K562 (cell line): Measurements from ENCODE around the gene LZTR1. TPM values are rescaled to one million over a fixed set of nuclear protein-coding genes. Genes with fewer than 3 reads are reported as not detected.

ENCODE experiments used
- ATAC-seq: fragments of 200-7000 bp; cut with Tn5 transposase; 3 replicates; pipeline ENCODE4 v1.9.1; 2020; ENCODE audit warnings: moderate library complexity
- BruUV-seq: library from RNA; stranded (reverse); fragments of 400-500 nt; replicated peaks from 2 replicates; lab custom pipeline; 2021; lab: Mats Ljungman, UMichigan
- CTCF ChIA-PET: fragments of 300-600 bp; formaldehyde crosslinking; extraction: SDS; loops from one replicate; lab custom pipeline; 2021; ENCODE audit warnings: low intra/inter-chr PET ratio; lab: Yijun Ruan, JAX
- POLR2A ChIA-PET: fragments of 300-600, 350-650 bp; sonication (Branson Sonifier 250); formaldehyde crosslinking; extraction: SDS; loops from one replicate; lab custom pipeline; 2021; ENCODE audit warnings: antibody characterized with exemption, inconsistent platforms; lab: Yijun Ruan, JAX
- DNase-seq, 4 experiments: peaks; one replicate each; pipeline versions ENCODE4 v3.0.0 to v3.0.0-alpha.2; 2011 to 2018; ENCODE audit warnings: low spot score in 3 of 4, mixed read lengths in 3 of 4; ENCODE audit errors: extremely low read depth in 1 of 4
- FAIRE-seq: peaks from 2 replicates; lab custom pipeline; 2011; peaks lifted over from hg19 to GRCh38; lab: Jason Lieb, UNC
- H2AFZ ChIP-seq: 2 replicates; pipeline ENCODE4 v1.6.0; 2011; ENCODE audit warnings: low read depth, low read length, control low read depth, inconsistent platforms
- H3K27ac ChIP-seq: fragments of 200-600 bp; 3 replicates; pipeline ENCODE4 v1.8.0; 2011; ENCODE audit warnings: low read depth, mild to moderate bottlenecking, control low read depth, inconsistent platforms, low read length, moderate library complexity, mixed read lengths; ENCODE audit errors: extremely low read depth
- H3K27me3 ChIP-seq, 2 experiments: fragments of 300-600 bp in 1 of 2; 2 replicates in 1 of 2; 3 replicates in 1 of 2; pipeline versions ENCODE4 v1.6.0 to v1.8.0; 2011; ENCODE audit warnings: inconsistent platforms in 2 of 2, low read length in 2 of 2, mild to moderate bottlenecking in 1 of 2, mixed read lengths in 1 of 2, moderate library complexity in 1 of 2; ENCODE audit not compliant: control insufficient read depth in 2 of 2, insufficient read depth in 2 of 2
- H3K36me3 ChIP-seq: fragments of 300-600 bp; 3 replicates; pipeline ENCODE4 v1.8.0; 2011; ENCODE audit warnings: mild to moderate bottlenecking, low read length, inconsistent platforms; ENCODE audit not compliant: control insufficient read depth, insufficient read depth
- H3K4me1 ChIP-seq, 2 experiments: fragments of 200-600 bp in 1 of 2; replicated peaks in 1 of 2; 2 replicates in 1 of 2; 3 replicates in 1 of 2; pipeline versions ENCODE4 v1.5.1 to v1.8.0; 2011; ENCODE audit warnings: inconsistent platforms in 2 of 2, low read length in 2 of 2, mild to moderate bottlenecking in 1 of 2, mixed read lengths in 1 of 2, moderate library complexity in 1 of 2; ENCODE audit not compliant: control insufficient read depth in 2 of 2, insufficient read depth in 2 of 2
- H3K4me2 ChIP-seq: 2 replicates; pipeline ENCODE4 v1.6.1; 2011; ENCODE audit warnings: low read length, control low read depth, inconsistent platforms, mixed read lengths; ENCODE audit not compliant: insufficient read depth
- H3K4me3 ChIP-seq: fragments of 200-600 bp; sonication (generic), shearing (Covaris generic); 2 replicates; pipeline ENCODE4 v1.5.1; 2016; ENCODE audit warnings: control low read depth, inconsistent platforms
- H3K79me2 ChIP-seq: fragments of 200-600 bp; 3 replicates; pipeline ENCODE4 v1.8.0; 2011; ENCODE audit warnings: low read length, inconsistent platforms; ENCODE audit not compliant: control insufficient read depth, insufficient read depth
- H3K9ac ChIP-seq, 2 experiments: 2 replicates each; pipeline versions ENCODE4 v1.6.0 to v1.6.1; 2011; ENCODE audit warnings: low read depth in 2 of 2, low read length in 2 of 2, control low read depth in 1 of 2, inconsistent platforms in 1 of 2, mild to moderate bottlenecking in 1 of 2, mixed read lengths in 1 of 2; ENCODE audit not compliant: insufficient read depth in 1 of 2
- H3K9me1 ChIP-seq: one replicate; pipeline ENCODE4 v1.6.0; 2011; ENCODE audit warnings: inconsistent platforms, mild to moderate bottlenecking, low read length, moderate library complexity; ENCODE audit not compliant: control insufficient read depth, insufficient read depth
- H3K9me3 ChIP-seq: replicated peaks from 2 replicates; pipeline ENCODE4 v1.5.1; 2011; ENCODE audit warnings: low read depth, low read length, inconsistent platforms; ENCODE audit not compliant: control insufficient read depth, insufficient read depth
- H4K20me1 ChIP-seq: replicated peaks from 2 replicates; pipeline ENCODE4 v1.6.1; 2011; ENCODE audit warnings: low read length, inconsistent platforms, mixed read lengths; ENCODE audit not compliant: control insufficient read depth, insufficient read depth
- IRF2 ChIP-seq: sonication (generic); formaldehyde crosslinking; IDR thresholded peaks from 2 replicates; pipeline ENCODE4 v1.8.1; 2022; ENCODE audit warnings: mild to moderate bottlenecking, missing genetic modification reagents
- KHSRP ChIP-seq: fragments of 450-650 bp; IDR thresholded peaks from 2 replicates; pipeline ENCODE4 v1.6.1; 2017
- KLF13 ChIP-seq: fragments of 450-650 bp; IDR thresholded peaks from 2 replicates; pipeline ENCODE4 v1.6.1; 2016; ENCODE audit warnings: missing genetic modification characterization, low read depth, mild to moderate bottlenecking, missing compliant biosample characterization, moderate library complexity, borderline replicate concordance
- NFATC3 ChIP-seq: fragments of 450-650 bp; IDR thresholded peaks from 2 replicates; pipeline ENCODE4 v1.6.1; 2017; ENCODE audit warnings: mild to moderate bottlenecking
- NFE2L1 ChIP-seq: fragments of 450-650 bp; IDR thresholded peaks from 2 replicates; pipeline ENCODE4 v1.6.1; 2016; ENCODE audit warnings: missing genetic modification characterization, low read depth, mild to moderate bottlenecking, missing compliant biosample characterization, moderate library complexity, borderline replicate concordance
- PTTG1 ChIP-seq: fragments of 450-650 bp; IDR thresholded peaks from 2 replicates; pipeline ENCODE4 v1.6.1; 2016; ENCODE audit warnings: low read depth, mild to moderate bottlenecking, missing genetic modification characterization, missing compliant biosample characterization
- RBM22 ChIP-seq: fragments of 200-400 bp; formaldehyde crosslinking; IDR thresholded peaks from 2 replicates; pipeline ENCODE4 v1.6.1; 2018; ENCODE audit warnings: low read length, low read depth; ENCODE audit not compliant: poor library complexity, severe bottlenecking
- SMC3 ChIP-seq: conservative IDR thresholded peaks from 2 replicates; pipeline ENCODE4 v1.6.1; 2011; ENCODE audit warnings: low read depth, low read length, improper control_type of control experiment; ENCODE audit not compliant: insufficient read depth
- YY1 ChIP-seq, 3 experiments: IDR thresholded peaks; 2 replicates each; pipeline ENCODE4 v1.6.1; 2011; ENCODE audit warnings: low read length in 2 of 3, mild to moderate bottlenecking in 2 of 3, moderate library complexity in 2 of 3, borderline replicate concordance in 1 of 3, control low read depth in 1 of 3, low read depth in 1 of 3; ENCODE audit not compliant: insufficient read depth in 3 of 3, insufficient replicate concordance in 2 of 3, control insufficient read depth in 1 of 3, insufficient read length in 1 of 3; ENCODE audit errors: extremely low read depth in 1 of 3
- ZNF551 ChIP-seq: fragments of 250-450 bp; sonication (Bioruptor Pico); IDR thresholded peaks from 2 replicates; pipeline ENCODE4 v1.5.0; 2021; ENCODE audit warnings: mild to moderate bottlenecking, moderate library complexity
- WGBS: fragments of 100-300 bp; shearing (Covaris generic); methylation state at CpG from one replicate; pipeline ENCODE4 v1.1.6; 2016; ENCODE audit warnings: low coverage, mixed read lengths; ENCODE audit not compliant: insufficient coverage; ENCODE audit errors: missing lambda C conversion rate; 5-methylcytosine and 5-hydroxymethylcytosine counted together
- in situ Hi-C: fragments of 300-500 bp; cut with MboI; formaldehyde crosslinking; loops from 4 replicates; pipeline ENCODE4 v1.15.0; 2018; ENCODE audit warnings: inconsistent platforms, mixed read lengths
- intact Hi-C: fragments of 100-400 bp; cut with micrococcal nuclease; formaldehyde crosslinking; loops from 2 replicates; pipeline ENCODE4 v1.14.2; 2022
- polyA plus RNA-seq, 8 experiments: library from polyadenylated mRNA; depleted of rRNA in 4 of 8; stranded (reverse) in 5 of 8; unstranded in 3 of 8; fragments of >200 nt; fragmentation: Nextera tagmentation in 2 of 8; fragmentation: Illumina TruSeq in 1 of 8; extraction: Ambion mirVana in 2 of 8; extraction: Trizol in 1 of 8; gene quantifications; 2 replicates each; pipeline versions ENCODE4 v1.2.1 to v1.2.3, GENCODE V29; 2011 to 2014; ENCODE audit warnings: inconsistent platforms in 1 of 8, missing spikeins in 1 of 8
- total RNA-seq, 7 experiments: library from RNA; depleted of rRNA in 6 of 7; stranded (reverse); fragments of >200 nt in 6 of 7; fragmentation: Illumina TruSeq in 2 of 7; extraction: Trizol in 2 of 7; gene quantifications; 2 replicates each; pipeline versions ENCODE4 v1.2.1 to v1.2.3, GENCODE V29; 2011 to 2021; ENCODE audit warnings: low replicate concordance in 1 of 7
- TF ChIP-seq, protein P1 (sequence below): fragments of 450-650 bp; IDR thresholded peaks from 2 replicates; pipeline ENCODE4 v1.6.1; 2017; ENCODE audit warnings: mild to moderate bottlenecking, moderate library complexity
- TF ChIP-seq, protein P2 (sequence below): sonication (generic); formaldehyde crosslinking; IDR thresholded peaks from 2 replicates; pipeline ENCODE4 v1.8.0; 2022; ENCODE audit warnings: missing genetic modification reagents, mild to moderate bottlenecking, borderline replicate concordance

The LZTR1 gene
- total and polyA plus RNA-seq, 9 of the 15 experiments (the other 6 are each of a cell fraction or from before 2014, with no cell fraction given): 2.2 to 135 (median 63.0) TPM

DNA sequence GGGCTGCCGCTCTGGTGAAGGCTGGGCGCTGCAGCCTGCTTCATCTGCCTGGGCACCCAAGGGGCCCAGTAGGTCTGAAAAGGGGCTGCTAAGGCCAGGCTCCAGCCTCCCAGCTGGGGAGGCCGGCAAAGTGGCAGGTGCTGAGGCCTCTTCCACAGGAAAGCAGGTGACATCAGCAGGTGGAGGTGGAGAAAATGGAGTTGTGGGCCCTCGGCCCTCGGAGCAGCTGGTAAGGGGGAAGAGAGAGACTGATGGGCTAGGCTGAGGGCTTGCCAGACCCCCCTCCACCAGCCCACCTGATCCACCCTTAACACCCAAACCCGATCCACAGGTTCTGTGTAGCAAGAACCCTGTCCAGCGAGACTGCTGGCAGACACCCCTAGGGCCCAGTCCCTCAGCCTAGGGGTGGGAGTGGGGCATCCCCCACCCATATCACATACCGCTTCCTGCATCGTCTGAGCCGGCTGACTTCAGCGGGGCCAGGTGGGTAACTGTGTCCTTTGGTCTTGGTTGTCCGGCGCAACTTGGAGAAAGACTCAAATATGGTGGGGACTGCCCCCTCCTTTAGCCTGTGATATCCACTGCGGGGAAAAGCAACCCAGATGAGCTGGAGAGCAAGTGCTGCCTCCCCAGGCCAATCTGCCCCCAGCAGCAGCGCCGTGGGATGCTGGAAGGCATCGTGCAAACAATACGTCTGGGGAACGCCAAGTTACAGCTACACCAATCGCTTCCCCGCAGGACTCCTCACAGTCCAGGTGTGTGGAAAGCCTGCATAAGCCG, 18.3 kb downstream of the LZTR1 start:
- in situ Hi-C loops: no loop called here
- Histone ChIP-seq H3K79me2 (peaks cover 46% of the 10 kb centered on the region), H3K9me1 (no peaks in the 10 kb centered on the region), H3K4me3 (peak overlapping the region; percentile 58), H4K20me1 (peaks cover 28% of the 10 kb centered on the region; the same call in 1 of the 2 replicates), H3K27me3 (no peaks in the 10 kb centered on the region), H3K36me3 (peaks cover 56% of the 10 kb centered on the region), H3K4me1 (peaks cover 25 to 85% of the 10 kb centered on the region in 2 experiments), H3K4me2 (peak overlapping the region; percentile 88), H3K9me3 (no peaks in the 10 kb centered on the region), H3K27ac (peak overlapping the region; percentile 87), H2AFZ (no peak overlapping the region), H3K9ac (peak overlapping the region; percentile 85 to 93)
- intact Hi-C loops: loop anchor here (1.0 to 5.0 kb wide), 6 partner anchors 57 to 493 kb away; partner anchors contain the start of genes CRKL, MED15, PI4KA and SNAP29
- BruUV-seq: no TSS peak
- CTCF ChIA-PET: no interaction called here
- DNase-seq: peak in 2 of 4 experiments; percentile 77 to 83
- WGBS: 37% methylated on average over 22 of the region's 22 CpGs
- FAIRE-seq: no peak
- ATAC-seq: peak; percentile 4
- POLR2A ChIA-PET: interaction anchor here (0.6 to 17.9 kb wide), 17 partner anchors 12 to 471 kb away, joined by 3 to 451 read pairs (median 5); partner anchors contain the start of genes AIFM3, CRKL, LZTR1 and P2RX6
- no peak for TF ChIP-seq IRF2
- TF ChIP-seq SMC3: no peak
- TF ChIP-seq KLF13 (tag): peak; percentile 64; the same call in 1 of the 2 replicates
- no peak for TF ChIP-seq KHSRP
- TF ChIP-seq RBM22: no peak
- TF ChIP-seq, protein P1, sequence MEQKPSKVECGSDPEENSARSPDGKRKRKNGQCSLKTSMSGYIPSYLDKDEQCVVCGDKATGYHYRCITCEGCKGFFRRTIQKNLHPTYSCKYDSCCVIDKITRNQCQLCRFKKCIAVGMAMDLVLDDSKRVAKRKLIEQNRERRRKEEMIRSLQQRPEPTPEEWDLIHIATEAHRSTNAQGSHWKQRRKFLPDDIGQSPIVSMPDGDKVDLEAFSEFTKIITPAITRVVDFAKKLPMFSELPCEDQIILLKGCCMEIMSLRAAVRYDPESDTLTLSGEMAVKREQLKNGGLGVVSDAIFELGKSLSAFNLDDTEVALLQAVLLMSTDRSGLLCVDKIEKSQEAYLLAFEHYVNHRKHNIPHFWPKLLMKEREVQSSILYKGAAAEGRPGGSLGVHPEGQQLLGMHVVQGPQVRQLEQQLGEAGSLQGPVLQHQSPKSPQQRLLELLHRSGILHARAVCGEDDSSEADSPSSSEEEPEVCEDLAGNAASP: no peak
- TF ChIP-seq ZNF551: no peak
- TF ChIP-seq NFATC3: no peak
- TF ChIP-seq, protein P2, sequence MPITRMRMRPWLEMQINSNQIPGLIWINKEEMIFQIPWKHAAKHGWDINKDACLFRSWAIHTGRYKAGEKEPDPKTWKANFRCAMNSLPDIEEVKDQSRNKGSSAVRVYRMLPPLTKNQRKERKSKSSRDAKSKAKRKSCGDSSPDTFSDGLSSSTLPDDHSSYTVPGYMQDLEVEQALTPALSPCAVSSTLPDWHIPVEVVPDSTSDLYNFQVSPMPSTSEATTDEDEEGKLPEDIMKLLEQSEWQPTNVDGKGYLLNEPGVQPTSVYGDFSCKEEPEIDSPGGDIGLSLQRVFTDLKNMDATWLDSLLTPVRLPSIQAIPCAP (CRISPR knock-in tag): no peak
- no peak for TF ChIP-seq PTTG1 (tag)
- no peak for TF ChIP-seq NFE2L1
- peak in 1 of 3 experiments; percentile 15 for TF ChIP-seq YY1 (IDR thresholded peaks at IDR 0.05; ENCODE audit: borderline replicate concordance in 1 of 3, control insufficient read depth in 1 of 3, extremely low read depth in 1 of 3, insufficient read depth in 3 of 3, insufficient read length in 1 of 3, insufficient replicate concordance in 2 of 3, low read depth in 1 of 3, low read length in 2 of 3)
